Measurements from ENCODE around the gene CADPS2.

DNA sequence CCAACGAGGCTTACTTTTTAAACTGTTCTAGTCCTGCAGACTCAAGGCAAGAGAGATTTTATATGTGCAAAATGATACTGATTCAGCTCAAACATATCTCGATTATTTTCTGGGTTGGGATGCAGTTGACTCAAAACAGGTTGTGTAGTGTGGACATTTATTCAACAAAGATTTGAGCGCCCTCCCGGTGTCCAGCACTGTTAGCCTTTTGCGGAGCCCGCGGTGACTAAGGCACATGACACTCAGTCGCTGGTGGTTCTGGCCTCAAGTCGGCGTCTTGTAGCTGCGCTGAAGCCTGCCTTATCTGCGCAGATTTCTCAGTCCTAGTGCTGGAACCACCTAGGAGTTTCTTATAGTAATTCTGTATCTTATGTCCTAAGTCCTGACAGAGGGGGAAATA, 938 bp upstream of the CADPS2 start:
- TF ChIP-seq POLR2A (IDR thresholded peaks at IDR 0.05; ENCODE audit: low read depth, low read length) (no peak), BHLHE40 (IDR thresholded peaks at IDR 0.05; ENCODE audit: low read depth, low read length) (no peak)
- TF ChIP-seq, protein P1, sequence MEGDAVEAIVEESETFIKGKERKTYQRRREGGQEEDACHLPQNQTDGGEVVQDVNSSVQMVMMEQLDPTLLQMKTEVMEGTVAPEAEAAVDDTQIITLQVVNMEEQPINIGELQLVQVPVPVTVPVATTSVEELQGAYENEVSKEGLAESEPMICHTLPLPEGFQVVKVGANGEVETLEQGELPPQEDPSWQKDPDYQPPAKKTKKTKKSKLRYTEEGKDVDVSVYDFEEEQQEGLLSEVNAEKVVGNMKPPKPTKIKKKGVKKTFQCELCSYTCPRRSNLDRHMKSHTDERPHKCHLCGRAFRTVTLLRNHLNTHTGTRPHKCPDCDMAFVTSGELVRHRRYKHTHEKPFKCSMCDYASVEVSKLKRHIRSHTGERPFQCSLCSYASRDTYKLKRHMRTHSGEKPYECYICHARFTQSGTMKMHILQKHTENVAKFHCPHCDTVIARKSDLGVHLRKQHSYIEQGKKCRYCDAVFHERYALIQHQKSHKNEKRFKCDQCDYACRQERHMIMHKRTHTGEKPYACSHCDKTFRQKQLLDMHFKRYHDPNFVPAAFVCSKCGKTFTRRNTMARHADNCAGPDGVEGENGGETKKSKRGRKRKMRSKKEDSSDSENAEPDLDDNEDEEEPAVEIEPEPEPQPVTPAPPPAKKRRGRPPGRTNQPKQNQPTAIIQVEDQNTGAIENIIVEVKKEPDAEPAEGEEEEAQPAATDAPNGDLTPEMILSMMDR (conservative IDR thresholded peaks at IDR 0.05; ENCODE audit: low read depth, low read length) = no peak
